Endothelial cell of umbilical vein (primary cell): ENCODE results near the gene SMAD2. TPM values are rescaled to one million over a fixed set of nuclear protein-coding genes. Genes with fewer than 3 reads are reported as not detected.

Experiments
- BruUV-seq: library from RNA; stranded (reverse); fragments of 400-500 nt; replicated peaks from 2 replicates; lab custom pipeline; 2021; lab: Mats Ljungman, UMichigan
- CTCF ChIA-PET: fragments of 300-600, 350-600 bp; sonication (Branson Sonifier 250); formaldehyde crosslinking; loops from one replicate; lab custom pipeline; 2021; ENCODE audit warnings: antibody characterized with exemption, inconsistent platforms; lab: Charles Lee
- POLR2A ChIA-PET: fragments of 300-600, 350-600 bp; sonication (Branson Sonifier 250); formaldehyde crosslinking; loops from one replicate; lab custom pipeline; 2021; ENCODE audit warnings: antibody characterized with exemption, inconsistent platforms; lab: Charles Lee
- DNase-seq: peaks from one replicate; pipeline ENCODE4 v3.0.0-alpha.2; 2011; ENCODE audit warnings: low read depth, low spot score
- FAIRE-seq: peaks from 2 replicates; lab custom pipeline; 2011; peaks lifted over from hg19 to GRCh38; lab: Jason Lieb, UNC
- H2AFZ ChIP-seq: 2 replicates; pipeline ENCODE4 v1.6.0; 2012; ENCODE audit warnings: low read depth, low read length, control low read depth, inconsistent platforms
- H3K27ac ChIP-seq: 2 replicates; pipeline ENCODE4 v1.5.1; 2011; ENCODE audit warnings: low read depth, mild to moderate bottlenecking, control low read depth, low read length, moderate library complexity; ENCODE audit not compliant: insufficient read depth
- H3K27me3 ChIP-seq, 2 experiments: 2 replicates each; pipeline versions ENCODE4 v1.6.0 to v1.6.1; 2011; ENCODE audit warnings: low read length in 2 of 2, mixed read lengths in 1 of 2; ENCODE audit not compliant: control insufficient read depth in 2 of 2, insufficient read depth in 2 of 2
- H3K36me3 ChIP-seq, 2 experiments: 2 replicates in 1 of 2; 3 replicates in 1 of 2; pipeline ENCODE4 v1.5.1; 2011; ENCODE audit warnings: low read length in 2 of 2, mild to moderate bottlenecking in 1 of 2, moderate library complexity in 1 of 2; ENCODE audit not compliant: control insufficient read depth in 2 of 2, insufficient read depth in 2 of 2; ENCODE audit errors: extremely low read depth in 1 of 2
- H3K4me1 ChIP-seq: 3 replicates; pipeline ENCODE4 v1.5.1; 2011; ENCODE audit warnings: mild to moderate bottlenecking, low read length; ENCODE audit not compliant: control insufficient read depth, insufficient read depth; ENCODE audit errors: extremely low read depth
- H3K4me2 ChIP-seq: 2 replicates; pipeline ENCODE4 v1.6.1; 2011; ENCODE audit warnings: low read length, control low read depth, mixed read lengths; ENCODE audit not compliant: insufficient read depth
- H3K4me3 ChIP-seq, 3 experiments: fragments of 200-600 bp in 1 of 3; sonication (generic), shearing (Covaris generic) in 1 of 3; replicated peaks in 1 of 3; 2 replicates each; pipeline ENCODE4 v1.5.1; 2011 to 2016; ENCODE audit warnings: control low read depth in 3 of 3, low read length in 3 of 3, mild to moderate bottlenecking in 2 of 3, inconsistent platforms in 1 of 3, low read depth in 1 of 3, moderate library complexity in 1 of 3; ENCODE audit not compliant: insufficient read depth in 1 of 3
- H3K79me2 ChIP-seq: 2 replicates; pipeline ENCODE4 v1.6.0; 2012; ENCODE audit warnings: low read length, inconsistent platforms; ENCODE audit not compliant: control insufficient read depth, insufficient read depth
- H3K9ac ChIP-seq: replicated peaks from 2 replicates; pipeline ENCODE3; 2011; ENCODE audit warnings: low read length, control low read depth; ENCODE audit not compliant: insufficient read depth; ENCODE audit errors: extremely low read depth
- H3K9me1 ChIP-seq: replicated peaks from 3 replicates; pipeline ENCODE4 v1.6.0; 2011; ENCODE audit warnings: mild to moderate bottlenecking, low read length; ENCODE audit not compliant: control insufficient read depth, insufficient read depth; ENCODE audit errors: extremely low read depth
- H3K9me3 ChIP-seq: replicated peaks from 2 replicates; pipeline ENCODE4 v1.5.1; 2012; ENCODE audit warnings: low read length, inconsistent platforms; ENCODE audit not compliant: control insufficient read depth, insufficient read depth
- H4K20me1 ChIP-seq: replicated peaks from 2 replicates; pipeline ENCODE3; 2011; ENCODE audit warnings: mild to moderate bottlenecking, low read length; ENCODE audit not compliant: control insufficient read depth, insufficient read depth; ENCODE audit errors: extremely low read depth
- EZH2 ChIP-seq: IDR thresholded peaks from 2 replicates; pipeline ENCODE4 v1.6.1; 2012; ENCODE audit warnings: borderline replicate concordance, low read depth, mild to moderate bottlenecking, moderate library complexity, low read length, inconsistent platforms; ENCODE audit not compliant: severe bottlenecking
- FOS ChIP-seq: IDR thresholded peaks from 2 replicates; pipeline ENCODE4 v1.6.1; 2011; ENCODE audit warnings: mild to moderate bottlenecking, low read length, moderate library complexity, borderline replicate concordance; ENCODE audit not compliant: insufficient read depth
- GATA2 ChIP-seq: IDR thresholded peaks from 2 replicates; pipeline ENCODE4 v1.7.0; 2011; ENCODE audit warnings: low read depth, mild to moderate bottlenecking, moderate library complexity, mixed read lengths, low read length; ENCODE audit not compliant: insufficient read length, insufficient read depth
- JUN ChIP-seq: IDR thresholded peaks from 2 replicates; pipeline ENCODE4 v1.6.1; 2011; ENCODE audit warnings: borderline replicate concordance, low read depth; ENCODE audit not compliant: insufficient read length, insufficient read depth
- MYC ChIP-seq: IDR thresholded peaks from one replicate; pipeline ENCODE4 v1.6.1; 2011; ENCODE audit warnings: mild to moderate bottlenecking, low read depth, low read length
- POLR2A ChIP-seq: IDR thresholded peaks from 2 replicates; pipeline ENCODE4 v1.6.1; 2012; ENCODE audit warnings: low read depth, mild to moderate bottlenecking, control low read depth, low read length
- POLR2AphosphoS5 ChIP-seq: IDR thresholded peaks from 2 replicates; pipeline ENCODE4 v1.6.1; 2012; ENCODE audit warnings: low read depth, mild to moderate bottlenecking, control low read depth, low read length, moderate library complexity; ENCODE audit not compliant: insufficient read depth
- dilution Hi-C: fragments of 300-500 bp; cut with MboI; formaldehyde crosslinking; loops from one replicate; pipeline ENCODE4 v1.15.0; 2019; ENCODE audit warnings: low sequenced_read_pairs; ENCODE audit not compliant: extremely low pct_ligation_motif_present
- intact Hi-C: fragments of 100-400 bp; cut with micrococcal nuclease; formaldehyde crosslinking; loops from one replicate; pipeline ENCODE4 v1.10.0; 2022
- polyA plus RNA-seq, 4 experiments: library from polyadenylated mRNA; depleted of rRNA in 3 of 4; stranded (reverse) in 3 of 4; unstranded in 1 of 4; fragments of >200 nt; gene quantifications; 2 replicates each; pipeline versions ENCODE4 v1.2.1 to v1.2.3, GENCODE V29; 2011 to 2012; ENCODE audit warnings: missing spikeins in 1 of 4
- total RNA-seq: library from RNA; stranded (reverse); gene quantifications from 2 replicates; pipeline ENCODE4 v1.2.3, GENCODE V29; 2021
- TF ChIP-seq, protein P1 (sequence below): IDR thresholded peaks from 2 replicates; pipeline ENCODE4 v1.6.1; 2011; ENCODE audit not compliant: insufficient read depth, insufficient read length
- TF ChIP-seq, protein P2 (sequence below), 2 donors: IDR thresholded peaks; 1 replicate in 1 of 2; 2 replicates in 1 of 2; pipeline ENCODE4 v1.5.1; 2011; ENCODE audit warnings: low read length in 2 of 2, mild to moderate bottlenecking in 2 of 2, moderate library complexity in 2 of 2, control low read depth in 1 of 2, inconsistent platforms in 1 of 2, low read depth in 1 of 2; ENCODE audit not compliant: insufficient read depth in 1 of 2; ENCODE audit errors: extremely low read depth in 1 of 2

SMAD2 gene
- total and polyA plus RNA-seq, 2 donors (not counting 3 experiments of a cell fraction or from before 2014, with no cell fraction given) = 40.3 to 123 TPM

DNA sequence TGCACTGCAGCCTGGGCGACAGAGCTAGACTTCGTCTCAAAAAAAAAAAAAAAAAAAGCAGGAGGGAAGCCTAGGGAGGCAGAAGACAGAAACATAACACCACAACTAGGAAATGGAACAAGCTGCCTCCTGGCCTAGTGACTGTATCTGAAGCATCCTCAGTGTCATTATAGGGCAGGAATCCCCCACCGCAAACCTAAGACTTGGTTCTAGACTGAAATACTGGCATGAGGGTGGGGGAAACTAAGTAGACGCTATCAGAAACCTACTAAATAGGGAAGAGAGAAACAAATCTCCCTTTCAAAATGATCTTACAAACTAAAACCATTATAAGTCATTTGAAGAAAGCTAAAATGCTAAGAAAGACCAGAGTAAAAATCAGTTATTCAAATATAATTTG, 16.4 kb upstream of the SMAD2 start:
- H3K36me3 ChIP-seq = no peaks in the 10 kb centered on the region
- H3K4me1 ChIP-seq = no peaks in the 10 kb centered on the region
- BruUV-seq = no TSS peak
- H3K4me2 ChIP-seq = no peak overlapping the region
- H3K79me2 ChIP-seq = no peaks in the 10 kb centered on the region
- FAIRE-seq = no peak
- H3K9me1 ChIP-seq = no peaks in the 10 kb centered on the region
- no peak for DNase-seq
- no peak overlapping the region for H3K9ac ChIP-seq
- H3K27ac ChIP-seq = no peak overlapping the region
- no peak overlapping the region for H3K4me3 ChIP-seq
- H4K20me1 ChIP-seq = no peaks in the 10 kb centered on the region
- ChIA-PET POLR2A (no interaction called here), CTCF (interaction anchor here (1.4 kb wide), 1 partner anchor 10 kb away, joined by 3 read pairs; no protein-coding TSS in a partner anchor)
- intact Hi-C loops (no loop called here), dilution Hi-C loops (no loop called here)
- TF ChIP-seq, protein P1, sequence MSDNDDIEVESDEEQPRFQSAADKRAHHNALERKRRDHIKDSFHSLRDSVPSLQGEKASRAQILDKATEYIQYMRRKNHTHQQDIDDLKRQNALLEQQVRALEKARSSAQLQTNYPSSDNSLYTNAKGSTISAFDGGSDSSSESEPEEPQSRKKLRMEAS = no peak
- TF ChIP-seq EZH2 (no peak), JUN (no peak), FOS (no peak), POLR2AphosphoS5 (no peak), POLR2A (no peak), MYC (no peak), GATA2 (no peak)
- TF ChIP-seq, protein P2, sequence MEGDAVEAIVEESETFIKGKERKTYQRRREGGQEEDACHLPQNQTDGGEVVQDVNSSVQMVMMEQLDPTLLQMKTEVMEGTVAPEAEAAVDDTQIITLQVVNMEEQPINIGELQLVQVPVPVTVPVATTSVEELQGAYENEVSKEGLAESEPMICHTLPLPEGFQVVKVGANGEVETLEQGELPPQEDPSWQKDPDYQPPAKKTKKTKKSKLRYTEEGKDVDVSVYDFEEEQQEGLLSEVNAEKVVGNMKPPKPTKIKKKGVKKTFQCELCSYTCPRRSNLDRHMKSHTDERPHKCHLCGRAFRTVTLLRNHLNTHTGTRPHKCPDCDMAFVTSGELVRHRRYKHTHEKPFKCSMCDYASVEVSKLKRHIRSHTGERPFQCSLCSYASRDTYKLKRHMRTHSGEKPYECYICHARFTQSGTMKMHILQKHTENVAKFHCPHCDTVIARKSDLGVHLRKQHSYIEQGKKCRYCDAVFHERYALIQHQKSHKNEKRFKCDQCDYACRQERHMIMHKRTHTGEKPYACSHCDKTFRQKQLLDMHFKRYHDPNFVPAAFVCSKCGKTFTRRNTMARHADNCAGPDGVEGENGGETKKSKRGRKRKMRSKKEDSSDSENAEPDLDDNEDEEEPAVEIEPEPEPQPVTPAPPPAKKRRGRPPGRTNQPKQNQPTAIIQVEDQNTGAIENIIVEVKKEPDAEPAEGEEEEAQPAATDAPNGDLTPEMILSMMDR (IDR thresholded peaks at IDR 0.05; ENCODE audit: extremely low read depth in 1 of 2, insufficient read depth in 1 of 2, low read depth in 1 of 2, low read length in 2 of 2) = no peak
- H2AFZ ChIP-seq = no peak overlapping the region
- no peaks in the 10 kb centered on the region for H3K9me3 ChIP-seq
- H3K27me3 ChIP-seq = peaks cover 12 to 13% of the 10 kb centered on the region in 2 experiments
